GM23338 (cell line): ENCODE data around the gene ARHGEF16. TPM values are rescaled to one million over a fixed set of nuclear protein-coding genes. Genes with fewer than 3 reads are reported as not detected.

ENCODE experiments used
- ATAC-seq: fragments of 200-7000 bp; cut with Tn5 transposase; 3 replicates; pipeline ENCODE4 v1.9.1; 2020
- DNase-seq: peaks from one replicate; pipeline ENCODE4 v3.0.0-alpha.2; 2015; ENCODE audit warnings: low spot score
- H2AFZ ChIP-seq: fragments of 200-600 bp; sonication (generic); 2 replicates; pipeline ENCODE4 v1.8.0; 2016; ENCODE audit warnings: antibody characterized with exemption, mild to moderate bottlenecking, moderate library complexity
- H3F3A ChIP-seq: fragments of 200-600 bp; sonication (generic); replicated peaks from 2 replicates; pipeline ENCODE4 v1.8.0; 2017; ENCODE audit warnings: antibody characterized with exemption, mixed run types, low read depth
- H3K27ac ChIP-seq: fragments of 200-600 bp; sonication (generic); 2 replicates; pipeline ENCODE4 v1.6.1; 2016; ENCODE audit warnings: low read depth
- H3K27me3 ChIP-seq: fragments of 200-600 bp; sonication (generic); 2 replicates; pipeline ENCODE4 v1.8.0; 2016; ENCODE audit warnings: mild to moderate bottlenecking, mixed run types, moderate library complexity; ENCODE audit not compliant: insufficient read depth
- H3K36me3 ChIP-seq: fragments of 200-600 bp; sonication (generic); 2 replicates; pipeline ENCODE4 v1.8.0; 2016; ENCODE audit warnings: mild to moderate bottlenecking; ENCODE audit not compliant: insufficient read depth
- H3K4me1 ChIP-seq: fragments of 200-600 bp; sonication (generic); 2 replicates; pipeline ENCODE4 v1.8.0; 2016; ENCODE audit warnings: mild to moderate bottlenecking, moderate library complexity; ENCODE audit not compliant: insufficient read depth
- H3K4me2 ChIP-seq: fragments of 200-600 bp; sonication (generic); 2 replicates; pipeline ENCODE4 v1.7.1; 2017; ENCODE audit warnings: mixed run types
- H3K4me3 ChIP-seq: fragments of 200-600 bp; sonication (generic); 2 replicates; pipeline ENCODE4 v1.6.1; 2016; ENCODE audit warnings: mixed run types
- H3K79me2 ChIP-seq: fragments of 200-600 bp; sonication (generic); replicated peaks from 2 replicates; pipeline ENCODE4 v1.8.0; 2017; ENCODE audit warnings: mild to moderate bottlenecking; ENCODE audit not compliant: insufficient read depth
- H3K9me2 ChIP-seq: fragments of 200-600 bp; sonication (generic); 2 replicates; pipeline ENCODE4 v1.8.0; 2017; ENCODE audit not compliant: insufficient read depth
- H4K20me1 ChIP-seq: fragments of 200-600 bp; sonication (generic); replicated peaks from 2 replicates; pipeline ENCODE4 v1.8.0; 2017; ENCODE audit warnings: mild to moderate bottlenecking; ENCODE audit not compliant: insufficient read depth
- H3K27ac Mint-ChIP-seq: 2 replicates; pipeline ENCODE4 v1.8.0; 2020; ENCODE audit warnings: inconsistent platforms, mild to moderate bottlenecking, moderate library complexity, mixed read lengths
- H3K27me3 Mint-ChIP-seq: 3 replicates; pipeline ENCODE4 v1.8.0; 2022; ENCODE audit warnings: low read depth, mild to moderate bottlenecking, moderate library complexity, mixed read lengths, inconsistent platforms; ENCODE audit not compliant: insufficient read depth, poor library complexity
- H3K36me3 Mint-ChIP-seq: 3 replicates; pipeline ENCODE4 v1.8.0; 2021; ENCODE audit warnings: low read depth, mild to moderate bottlenecking, inconsistent platforms, moderate library complexity, mixed read lengths
- H3K4me1 Mint-ChIP-seq: 3 replicates; pipeline ENCODE4 v1.8.0; 2020; ENCODE audit warnings: mild to moderate bottlenecking, inconsistent platforms, mixed read lengths
- H3K4me3 Mint-ChIP-seq: 3 replicates; pipeline ENCODE4 v1.8.0; 2021; ENCODE audit warnings: moderate library complexity, mild to moderate bottlenecking, inconsistent platforms, mixed read lengths
- H3K9me3 Mint-ChIP-seq: 3 replicates; pipeline ENCODE4 v1.8.0; 2020; ENCODE audit warnings: moderate library complexity, mild to moderate bottlenecking, inconsistent platforms, mixed read lengths
- CREB1 ChIP-seq: fragments of 250-450 bp; sonication (Bioruptor Pico); IDR thresholded peaks from 2 replicates; pipeline ENCODE4 v1.5.0; 2020; ENCODE audit warnings: low read depth, mild to moderate bottlenecking, moderate library complexity
- EZH2 ChIP-seq: fragments of 200-600 bp; sonication (generic); IDR thresholded peaks from one replicate; pipeline ENCODE4 v1.8.0; 2017; ENCODE audit warnings: antibody characterized with exemption, mild to moderate bottlenecking, low read depth; ENCODE audit not compliant: unreplicated experiment
- EZH2phosphoT487 ChIP-seq: fragments of 200-600 bp; sonication (generic); IDR thresholded peaks from one replicate; pipeline ENCODE4 v1.8.1; 2018; ENCODE audit warnings: antibody characterized with exemption; ENCODE audit not compliant: unreplicated experiment
- JUNB ChIP-seq: IDR thresholded peaks from one replicate; pipeline ENCODE4 v1.6.1; 2016; ENCODE audit warnings: antibody characterized with exemption; ENCODE audit not compliant: unreplicated experiment
- NANOG ChIP-seq: IDR thresholded peaks from 2 replicates; pipeline ENCODE4 v1.6.1; 2016; ENCODE audit warnings: antibody characterized with exemption, borderline replicate concordance
- POLR2AphosphoS5 ChIP-seq: IDR thresholded peaks from 2 replicates; pipeline ENCODE4 v1.6.1; 2016; ENCODE audit warnings: antibody characterized with exemption, low read depth
- STAT1 ChIP-seq: IDR thresholded peaks from one replicate; pipeline ENCODE4 v1.6.1; 2016; ENCODE audit warnings: antibody characterized with exemption; ENCODE audit not compliant: unreplicated experiment
- ZNF331 ChIP-seq: fragments of 250-450 bp; sonication (Bioruptor Pico); IDR thresholded peaks from 2 replicates; pipeline ENCODE4 v1.5.0; 2020; ENCODE audit warnings: low read depth, mild to moderate bottlenecking, moderate library complexity
- polyA plus RNA-seq: library from polyadenylated mRNA; unstranded; fragments of >200 nt; fragmentation: Nextera tagmentation; extraction: Ambion mirVana; gene quantifications from 2 replicates; pipeline ENCODE4 v1.2.1, GENCODE V29; 2016
- total RNA-seq: library from RNA; depleted of rRNA; stranded (reverse); fragments of >200 nt; shearing (Covaris generic); gene quantifications from 2 replicates; pipeline ENCODE4 v1.2.3, GENCODE V29; 2014
- TF ChIP-seq, protein P1 (sequence below), 2 experiments: fragments of 200-600 bp in 1 of 2; sonication (generic) in 1 of 2; conservative IDR thresholded peaks; 2 replicates each; pipeline versions ENCODE4 v1.5.1 to v1.6.1; 2016 to 2017; ENCODE audit warnings: antibody characterized with exemption in 2 of 2, low read depth in 2 of 2, mild to moderate bottlenecking in 2 of 2, moderate library complexity in 1 of 2
- TF ChIP-seq, protein P2 (sequence below): IDR thresholded peaks from 2 replicates; pipeline ENCODE4 v1.6.1; 2016; ENCODE audit warnings: antibody characterized with exemption
- TF ChIP-seq, protein P3 (sequence below): IDR thresholded peaks from one replicate; pipeline ENCODE4 v1.6.1; 2018; ENCODE audit warnings: antibody characterized with exemption; ENCODE audit not compliant: unreplicated experiment

ARHGEF16 gene
- total and polyA plus RNA-seq, 2 experiments from 2014 or later = 12.2 to 29.3 TPM

DNA sequence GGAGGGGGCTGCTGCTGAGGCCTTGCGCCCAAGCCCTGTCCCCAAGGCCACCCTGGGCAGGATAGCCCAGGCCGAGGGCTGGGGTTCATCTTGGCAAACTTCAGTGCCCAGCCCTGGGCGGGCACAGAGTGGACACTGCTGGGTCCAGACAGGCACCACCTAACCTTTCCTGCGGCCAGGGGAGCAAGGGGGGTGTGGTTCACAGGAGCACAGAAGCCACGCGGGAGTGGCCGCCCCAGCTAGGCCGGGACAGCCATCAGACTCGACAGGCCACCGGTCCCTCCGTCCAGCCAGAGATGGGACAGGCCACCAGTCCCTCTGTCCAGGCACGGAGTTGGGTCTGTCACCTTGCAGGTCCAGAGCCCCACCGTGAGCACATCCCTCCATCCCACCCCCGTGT, 28.9 kb downstream of the ARHGEF16 start (continued):
- TF ChIP-seq, protein P1, sequence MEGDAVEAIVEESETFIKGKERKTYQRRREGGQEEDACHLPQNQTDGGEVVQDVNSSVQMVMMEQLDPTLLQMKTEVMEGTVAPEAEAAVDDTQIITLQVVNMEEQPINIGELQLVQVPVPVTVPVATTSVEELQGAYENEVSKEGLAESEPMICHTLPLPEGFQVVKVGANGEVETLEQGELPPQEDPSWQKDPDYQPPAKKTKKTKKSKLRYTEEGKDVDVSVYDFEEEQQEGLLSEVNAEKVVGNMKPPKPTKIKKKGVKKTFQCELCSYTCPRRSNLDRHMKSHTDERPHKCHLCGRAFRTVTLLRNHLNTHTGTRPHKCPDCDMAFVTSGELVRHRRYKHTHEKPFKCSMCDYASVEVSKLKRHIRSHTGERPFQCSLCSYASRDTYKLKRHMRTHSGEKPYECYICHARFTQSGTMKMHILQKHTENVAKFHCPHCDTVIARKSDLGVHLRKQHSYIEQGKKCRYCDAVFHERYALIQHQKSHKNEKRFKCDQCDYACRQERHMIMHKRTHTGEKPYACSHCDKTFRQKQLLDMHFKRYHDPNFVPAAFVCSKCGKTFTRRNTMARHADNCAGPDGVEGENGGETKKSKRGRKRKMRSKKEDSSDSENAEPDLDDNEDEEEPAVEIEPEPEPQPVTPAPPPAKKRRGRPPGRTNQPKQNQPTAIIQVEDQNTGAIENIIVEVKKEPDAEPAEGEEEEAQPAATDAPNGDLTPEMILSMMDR (conservative IDR thresholded peaks at IDR 0.05; ENCODE audit: low read depth in 2 of 2) = no peak

DNA sequence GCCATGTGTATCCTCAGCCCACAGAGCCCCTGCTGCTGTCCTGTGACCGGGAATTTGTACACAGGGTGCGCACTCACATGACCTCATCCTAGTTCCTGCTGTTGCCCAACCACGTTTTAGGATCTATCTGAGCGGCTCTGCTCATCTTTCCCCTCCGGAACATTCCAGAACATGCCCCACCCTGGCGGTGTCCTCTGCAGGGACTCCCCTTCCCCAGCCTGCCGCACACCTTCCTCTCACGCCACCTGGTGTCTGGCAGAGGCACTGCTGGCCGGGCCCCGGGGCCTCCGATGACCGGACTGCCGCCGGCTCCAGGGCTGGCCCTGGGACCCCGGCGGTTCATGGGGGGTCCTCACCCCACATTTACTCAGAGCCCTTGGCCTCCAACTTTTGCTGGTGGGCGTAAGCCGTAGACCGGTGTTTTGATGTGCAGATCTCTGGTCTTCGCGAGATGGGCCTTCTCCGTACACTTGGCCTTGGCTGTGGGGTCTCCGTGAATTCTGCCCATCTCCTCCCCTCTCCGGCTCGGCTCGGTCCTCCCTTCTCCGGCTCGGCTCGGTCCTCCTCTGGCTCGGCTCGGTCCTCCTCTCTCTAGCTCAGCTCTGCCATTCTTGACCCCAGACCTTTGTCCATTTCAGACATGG, 29.5 kb downstream of the ARHGEF16 start:
- peaks cover 12% of the 10 kb centered on the region; the same call in 2 of the 3 replicates for H3K36me3 Mint-ChIP-seq
- 0 out of 2 replicates have a peak, but pooled peaks cover 2% of the 10 kb centered on the region for H3F3A ChIP-seq
- no peak overlapping the region; the same call in 1 of the 2 replicates for H3K27ac Mint-ChIP-seq
- H3K9me2 ChIP-seq = no peaks in the 10 kb centered on the region
- no peak overlapping the region for H3K4me2 ChIP-seq
- H3K4me3 ChIP-seq = no peak overlapping the region
- H3K4me3 Mint-ChIP-seq = no peak overlapping the region
- no peaks in the 10 kb centered on the region for H4K20me1 ChIP-seq
- no peak overlapping the region for H3K27ac ChIP-seq
- TF ChIP-seq, protein P2, sequence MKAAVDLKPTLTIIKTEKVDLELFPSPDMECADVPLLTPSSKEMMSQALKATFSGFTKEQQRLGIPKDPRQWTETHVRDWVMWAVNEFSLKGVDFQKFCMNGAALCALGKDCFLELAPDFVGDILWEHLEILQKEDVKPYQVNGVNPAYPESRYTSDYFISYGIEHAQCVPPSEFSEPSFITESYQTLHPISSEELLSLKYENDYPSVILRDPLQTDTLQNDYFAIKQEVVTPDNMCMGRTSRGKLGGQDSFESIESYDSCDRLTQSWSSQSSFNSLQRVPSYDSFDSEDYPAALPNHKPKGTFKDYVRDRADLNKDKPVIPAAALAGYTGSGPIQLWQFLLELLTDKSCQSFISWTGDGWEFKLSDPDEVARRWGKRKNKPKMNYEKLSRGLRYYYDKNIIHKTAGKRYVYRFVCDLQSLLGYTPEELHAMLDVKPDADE = no peak
- TF ChIP-seq, protein P1 (conservative IDR thresholded peaks at IDR 0.05; ENCODE audit: low read depth in 2 of 2) = peak; percentile 79 to 84
- TF ChIP-seq CREB1 (CRISPR knock-in tag) = peak; percentile 33; the same call in 1 of the 2 replicates
- no peaks in the 10 kb centered on the region for H3K36me3 ChIP-seq
- ATAC-seq = peak; percentile 81
- H3K27me3 ChIP-seq = no peaks in the 10 kb centered on the region
- peak; percentile 91 for DNase-seq
- peaks cover 2% of the 10 kb centered on the region; the same call in 1 of the 3 replicates for H3K4me1 Mint-ChIP-seq
- peaks cover 10% of the 10 kb centered on the region for H3K27me3 Mint-ChIP-seq
- H3K79me2 ChIP-seq = no peaks in the 10 kb centered on the region
- H3K4me1 ChIP-seq = no peaks in the 10 kb centered on the region
- H3K9me3 Mint-ChIP-seq = peaks cover 25% of the 10 kb centered on the region
- no peak overlapping the region for H2AFZ ChIP-seq

DNA sequence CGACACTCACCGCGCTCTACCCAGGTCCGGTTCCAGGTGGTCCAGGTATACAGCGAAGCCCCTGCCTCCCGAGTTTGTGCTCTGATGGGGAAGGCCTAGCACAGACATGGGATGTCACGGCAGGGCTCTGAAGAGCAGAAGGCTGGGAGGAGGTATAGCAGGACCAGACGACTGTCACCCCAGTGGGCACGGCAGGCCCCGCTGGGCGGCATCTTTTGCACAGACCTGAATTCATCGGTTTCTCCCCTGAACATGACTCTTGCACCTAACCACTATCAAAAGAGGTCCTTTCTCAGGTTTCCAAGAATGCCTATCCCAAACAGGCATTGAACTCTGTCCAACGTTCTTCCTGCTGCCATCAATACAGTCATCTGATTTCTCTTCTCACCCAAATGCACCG, 30.6 kb downstream of the ARHGEF16 start:
- Histone ChIP-seq H3K9me2 (no peaks in the 10 kb centered on the region), H2AFZ (no peak overlapping the region), H3K4me1 (no peaks in the 10 kb centered on the region), H3K79me2 (no peaks in the 10 kb centered on the region), H3K4me3 (no peak overlapping the region), H3K36me3 (no peaks in the 10 kb centered on the region), H3F3A (0 out of 2 replicates have a peak, but pooled peaks cover 2% of the 10 kb centered on the region), H4K20me1 (no peaks in the 10 kb centered on the region), H3K27me3 (no peaks in the 10 kb centered on the region), H3K27ac (no peak overlapping the region), H3K4me2 (no peak overlapping the region)
- Mint-ChIP-seq H3K4me1 (peaks cover 2% of the 10 kb centered on the region; the same call in 1 of the 3 replicates), H3K36me3 (peaks cover 14% of the 10 kb centered on the region; the same call in 2 of the 3 replicates), H3K27ac (no peak overlapping the region), H3K9me3 (peaks cover 25% of the 10 kb centered on the region), H3K4me3 (no peak overlapping the region; the same call in 2 of the 3 replicates), H3K27me3 (peaks cover 11% of the 10 kb centered on the region)
- ATAC-seq = no peak
- no peak for DNase-seq
- TF ChIP-seq CREB1 (CRISPR knock-in tag) (no peak), JUNB (no peak), ZNF331 (CRISPR knock-in tag) (no peak), EZH2 (no peak), EZH2phosphoT487 (no peak), STAT1 (no peak), POLR2AphosphoS5 (no peak), NANOG (no peak)
- TF ChIP-seq, protein P3, sequence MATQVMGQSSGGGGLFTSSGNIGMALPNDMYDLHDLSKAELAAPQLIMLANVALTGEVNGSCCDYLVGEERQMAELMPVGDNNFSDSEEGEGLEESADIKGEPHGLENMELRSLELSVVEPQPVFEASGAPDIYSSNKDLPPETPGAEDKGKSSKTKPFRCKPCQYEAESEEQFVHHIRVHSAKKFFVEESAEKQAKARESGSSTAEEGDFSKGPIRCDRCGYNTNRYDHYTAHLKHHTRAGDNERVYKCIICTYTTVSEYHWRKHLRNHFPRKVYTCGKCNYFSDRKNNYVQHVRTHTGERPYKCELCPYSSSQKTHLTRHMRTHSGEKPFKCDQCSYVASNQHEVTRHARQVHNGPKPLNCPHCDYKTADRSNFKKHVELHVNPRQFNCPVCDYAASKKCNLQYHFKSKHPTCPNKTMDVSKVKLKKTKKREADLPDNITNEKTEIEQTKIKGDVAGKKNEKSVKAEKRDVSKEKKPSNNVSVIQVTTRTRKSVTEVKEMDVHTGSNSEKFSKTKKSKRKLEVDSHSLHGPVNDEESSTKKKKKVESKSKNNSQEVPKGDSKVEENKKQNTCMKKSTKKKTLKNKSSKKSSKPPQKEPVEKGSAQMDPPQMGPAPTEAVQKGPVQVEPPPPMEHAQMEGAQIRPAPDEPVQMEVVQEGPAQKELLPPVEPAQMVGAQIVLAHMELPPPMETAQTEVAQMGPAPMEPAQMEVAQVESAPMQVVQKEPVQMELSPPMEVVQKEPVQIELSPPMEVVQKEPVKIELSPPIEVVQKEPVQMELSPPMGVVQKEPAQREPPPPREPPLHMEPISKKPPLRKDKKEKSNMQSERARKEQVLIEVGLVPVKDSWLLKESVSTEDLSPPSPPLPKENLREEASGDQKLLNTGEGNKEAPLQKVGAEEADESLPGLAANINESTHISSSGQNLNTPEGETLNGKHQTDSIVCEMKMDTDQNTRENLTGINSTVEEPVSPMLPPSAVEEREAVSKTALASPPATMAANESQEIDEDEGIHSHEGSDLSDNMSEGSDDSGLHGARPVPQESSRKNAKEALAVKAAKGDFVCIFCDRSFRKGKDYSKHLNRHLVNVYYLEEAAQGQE = no peak
